OCI-M1 (cell line): ENCODE measurements around the gene GUK1.

Experiments
- DNase-seq: peaks from one replicate; lab custom pipeline; 2025; lab: John Stamatoyannopoulos, UW

Gene GUK1

GRCh38 chr1:228139931-228140723 is at the start of gene GUK1:
GUK1 (plus strand) TSS chr1:228140279; CDS start chr1:228140303, 24 bp downstream.
- DNase-seq, result peak; percentile 100

- no peak for DNase-seq
Observed at GRCh38 chr1:228090613-228091081, 49.4 kb upstream of the GUK1 start.

- no peak for DNase-seq
Observed at GRCh38 chr1:228091084-228091483, 49.0 kb upstream of the GUK1 start.

GRCh38 chr1:228092342-228093049 is 47.6 kb upstream of the GUK1 start:
- no peak for DNase-seq

- DNase-seq, result no peak
Observed at GRCh38 chr1:228093050-228093906, 46.8 kb upstream of the GUK1 start.

GRCh38 chr1:228094432-228095016 is 45.6 kb upstream of the GUK1 start:
- DNase-seq, result no peak

GRCh38 chr1:228095161-228095560 is 44.9 kb upstream of the GUK1 start:
- DNase-seq, result no peak

- no peak for DNase-seq
Observed at GRCh38 chr1:228095938-228096337, 44.1 kb upstream of the GUK1 start.

- no peak for DNase-seq
Observed at GRCh38 chr1:228096416-228097332, 43.4 kb upstream of the GUK1 start.

- no peak for DNase-seq
Observed at GRCh38 chr1:228097333-228098081, 42.6 kb upstream of the GUK1 start.

- no peak for DNase-seq
Observed at GRCh38 chr1:228098323-228098931, 41.7 kb upstream of the GUK1 start.

- no peak for DNase-seq
Observed at GRCh38 chr1:228099331-228099732, 40.7 kb upstream of the GUK1 start.

GRCh38 chr1:228100822-228101613 is 39.1 kb upstream of the GUK1 start:
- DNase-seq, result peak; percentile 11

GRCh38 chr1:228101614-228101993 is 38.5 kb upstream of the GUK1 start:
- no peak for DNase-seq

GRCh38 chr1:228101994-228102790 is 37.9 kb upstream of the GUK1 start:
- DNase-seq, result peak; percentile 75

- peak; percentile 98 for DNase-seq
Observed at GRCh38 chr1:228102791-228103620, 37.1 kb upstream of the GUK1 start, which contains the start of gene C1orf35. C1orf35 (minus strand) TSS chr1:228103325; CDS start chr1:228103227, 98 bp downstream.
